Neural cell (in vitro differentiated cells): ENCODE results near the gene CCDC12. TPM values are rescaled to one million over a fixed set of nuclear protein-coding genes. Genes with fewer than 3 reads are reported as not detected.

Experiments
- H2AFZ ChIP-seq: fragments of 200-600, 300-800 bp; sonication (generic), shearing (Covaris generic); 2 replicates; pipeline ENCODE4 v1.6.0; 2014; ENCODE audit warnings: low read depth, mild to moderate bottlenecking, antibody characterized with exemption, low read length, moderate library complexity
- H3F3A ChIP-seq: fragments of 200-600 bp; shearing (Covaris generic); 2 replicates; pipeline ENCODE4 v1.6.1; 2016; ENCODE audit warnings: mild to moderate bottlenecking, moderate library complexity, mixed read lengths, antibody characterized with exemption, low read length; ENCODE audit not compliant: insufficient read depth, poor library complexity, severe bottlenecking
- H3K27ac ChIP-seq: fragments of 200-600, 300-800 bp; sonication (generic), shearing (Covaris generic); 2 replicates; pipeline ENCODE4 v1.5.1; 2014; ENCODE audit warnings: mild to moderate bottlenecking, low read length, moderate library complexity
- H3K27me3 ChIP-seq: fragments of 300-800, 200-600 bp; sonication (generic), shearing (Covaris generic); 2 replicates; pipeline ENCODE4 v1.6.0; 2014; ENCODE audit warnings: mild to moderate bottlenecking, low read depth, low read length, moderate library complexity; ENCODE audit not compliant: insufficient read depth
- H3K36me3 ChIP-seq: fragments of 300-800, 200-600 bp; sonication (generic), shearing (Covaris generic); 2 replicates; pipeline ENCODE4 v1.5.1; 2014; ENCODE audit warnings: mild to moderate bottlenecking, antibody characterized with exemption, low read length, moderate library complexity; ENCODE audit not compliant: insufficient read depth
- H3K4me2 ChIP-seq: fragments of 300-800, 200-600 bp; sonication (generic), shearing (Covaris generic); 2 replicates; pipeline ENCODE4 v1.6.0; 2014; ENCODE audit warnings: mild to moderate bottlenecking, low read length
- H3K4me3 ChIP-seq: fragments of 300-800, 200-600 bp; sonication (generic), shearing (Covaris generic); 2 replicates; pipeline ENCODE4 v1.5.1; 2014; ENCODE audit warnings: mild to moderate bottlenecking, low read length, moderate library complexity
- H3K79me2 ChIP-seq: fragments of 200-600 bp; shearing (Covaris generic); replicated peaks from 2 replicates; pipeline ENCODE4 v1.6.0; 2014; ENCODE audit warnings: mild to moderate bottlenecking, low read length, moderate library complexity; ENCODE audit not compliant: insufficient read depth
- H3K9ac ChIP-seq: fragments of 300-800, 200-600 bp; sonication (generic), shearing (Covaris generic); 2 replicates; pipeline ENCODE4 v1.6.1; 2016; ENCODE audit warnings: mild to moderate bottlenecking, low read length, mixed read lengths
- H3K9me2 ChIP-seq: fragments of 200-600 bp; shearing (Covaris generic); 2 replicates; pipeline ENCODE4 v1.6.1; 2016; ENCODE audit warnings: mild to moderate bottlenecking, low read length, mixed read lengths; ENCODE audit not compliant: insufficient read depth
- H3K9me3 ChIP-seq: fragments of 200-600, 300-800 bp; sonication (generic), shearing (Covaris generic); 2 replicates; pipeline ENCODE4 v1.6.1; 2016; ENCODE audit warnings: mild to moderate bottlenecking, mixed run types, low read length, moderate library complexity, mixed read lengths
- H4K20me1 ChIP-seq: fragments of 200-600 bp; shearing (Covaris generic); 2 replicates; pipeline ENCODE4 v1.6.1; 2016; ENCODE audit warnings: mild to moderate bottlenecking, mixed run types; ENCODE audit not compliant: insufficient read depth
- CTCF ChIP-seq: fragments of 450-650 bp; IDR thresholded peaks from 2 replicates; pipeline ENCODE4 v1.5.1; 2014; ENCODE audit warnings: antibody characterized with exemption, mild to moderate bottlenecking, moderate library complexity; ENCODE audit not compliant: poor library complexity, severe bottlenecking
- EP300 ChIP-seq: fragments of 450-650 bp; conservative IDR thresholded peaks from 2 replicates; pipeline ENCODE4 v1.6.1; 2014; ENCODE audit warnings: antibody characterized with exemption, mild to moderate bottlenecking, moderate library complexity; ENCODE audit not compliant: poor library complexity, severe bottlenecking
- EZH2 ChIP-seq: fragments of 200-600, 300-800 bp; shearing (Covaris generic), sonication (generic); IDR thresholded peaks from 2 replicates; pipeline ENCODE4 v1.6.1; 2014; ENCODE audit warnings: antibody characterized with exemption, low read length, borderline replicate concordance, mild to moderate bottlenecking; ENCODE audit not compliant: insufficient read depth, poor library complexity, severe bottlenecking
- MXI1 ChIP-seq: fragments of 450-650 bp; conservative IDR thresholded peaks from 2 replicates; pipeline ENCODE4 v1.6.1; 2014; ENCODE audit warnings: antibody characterized with exemption, mild to moderate bottlenecking; ENCODE audit not compliant: poor library complexity, severe bottlenecking
- POLR2AphosphoS5 ChIP-seq: IDR thresholded peaks from 2 replicates; pipeline ENCODE4 v1.6.1; 2012
- RAD21 ChIP-seq: fragments of 450-650 bp; conservative IDR thresholded peaks from 2 replicates; pipeline ENCODE4 v1.6.1; 2014; ENCODE audit warnings: antibody characterized with exemption, mild to moderate bottlenecking, moderate library complexity
- SMC3 ChIP-seq: fragments of 450-650 bp; conservative IDR thresholded peaks from 2 replicates; pipeline ENCODE4 v1.6.1; 2014; ENCODE audit warnings: antibody characterized with exemption, mild to moderate bottlenecking, moderate library complexity; ENCODE audit not compliant: poor library complexity
- TAF1 ChIP-seq: IDR thresholded peaks from 2 replicates; pipeline ENCODE4 v1.6.1; 2012; ENCODE audit warnings: low read depth
- polyA plus RNA-seq: library from polyadenylated mRNA; depleted of rRNA; stranded (reverse); fragments of >200 nt; gene quantifications from 2 replicates; pipeline ENCODE4 v1.2.3, GENCODE V29; 2014
- TF ChIP-seq, protein P1 (sequence below): IDR thresholded peaks from 2 replicates; pipeline ENCODE4 v1.6.1; 2012; ENCODE audit warnings: borderline replicate concordance

Gene CCDC12
- polyA plus RNA-seq, 1 donor from 2014 or later = 46.4 TPM

- Histone ChIP-seq H3K36me3 (no peaks in the 10 kb centered on the region), H4K20me1 (no peaks in the 10 kb centered on the region), H3K9me3 (no peaks in the 10 kb centered on the region), H3K27ac (no peak overlapping the region), H3K9ac (no peak overlapping the region), H2AFZ (no peak overlapping the region), H3K4me3 (no peak overlapping the region), H3K4me2 (no peak overlapping the region), H3K79me2 (no peaks in the 10 kb centered on the region), H3K27me3 (no peaks in the 10 kb centered on the region), H3K9me2 (no peaks in the 10 kb centered on the region), H3F3A (no peaks in the 10 kb centered on the region)
- TF ChIP-seq SMC3 (no peak), MXI1 (no peak), POLR2AphosphoS5 (no peak)
Observed at GRCh38 chr3:46908294-46908985, 68.1 kb downstream of the CCDC12 start.

DNA sequence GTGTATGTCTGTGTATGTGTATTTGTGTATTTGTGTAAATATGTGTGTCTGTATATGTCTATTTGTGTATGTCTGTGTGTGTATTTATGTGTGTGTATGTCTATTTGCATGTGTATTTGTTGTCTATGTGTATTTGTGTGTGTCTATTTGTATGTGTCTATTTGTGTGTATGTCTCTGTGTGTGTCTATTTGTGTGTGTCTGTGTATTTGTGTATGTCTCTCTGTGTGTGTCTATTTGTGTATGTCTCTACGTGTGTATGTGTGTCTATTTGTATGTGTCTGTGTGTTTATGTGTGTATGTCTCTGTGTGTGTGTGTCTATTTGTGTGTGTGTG, 68.6 kb downstream of the CCDC12 start:
- no peaks in the 10 kb centered on the region for H3K9me2 ChIP-seq
- TF ChIP-seq EZH2 (no peak), CTCF (no peak), EP300 (no peak), POLR2AphosphoS5 (no peak), TAF1 (no peak), RAD21 (no peak), MXI1 (no peak), SMC3 (no peak)
- TF ChIP-seq, protein P1, sequence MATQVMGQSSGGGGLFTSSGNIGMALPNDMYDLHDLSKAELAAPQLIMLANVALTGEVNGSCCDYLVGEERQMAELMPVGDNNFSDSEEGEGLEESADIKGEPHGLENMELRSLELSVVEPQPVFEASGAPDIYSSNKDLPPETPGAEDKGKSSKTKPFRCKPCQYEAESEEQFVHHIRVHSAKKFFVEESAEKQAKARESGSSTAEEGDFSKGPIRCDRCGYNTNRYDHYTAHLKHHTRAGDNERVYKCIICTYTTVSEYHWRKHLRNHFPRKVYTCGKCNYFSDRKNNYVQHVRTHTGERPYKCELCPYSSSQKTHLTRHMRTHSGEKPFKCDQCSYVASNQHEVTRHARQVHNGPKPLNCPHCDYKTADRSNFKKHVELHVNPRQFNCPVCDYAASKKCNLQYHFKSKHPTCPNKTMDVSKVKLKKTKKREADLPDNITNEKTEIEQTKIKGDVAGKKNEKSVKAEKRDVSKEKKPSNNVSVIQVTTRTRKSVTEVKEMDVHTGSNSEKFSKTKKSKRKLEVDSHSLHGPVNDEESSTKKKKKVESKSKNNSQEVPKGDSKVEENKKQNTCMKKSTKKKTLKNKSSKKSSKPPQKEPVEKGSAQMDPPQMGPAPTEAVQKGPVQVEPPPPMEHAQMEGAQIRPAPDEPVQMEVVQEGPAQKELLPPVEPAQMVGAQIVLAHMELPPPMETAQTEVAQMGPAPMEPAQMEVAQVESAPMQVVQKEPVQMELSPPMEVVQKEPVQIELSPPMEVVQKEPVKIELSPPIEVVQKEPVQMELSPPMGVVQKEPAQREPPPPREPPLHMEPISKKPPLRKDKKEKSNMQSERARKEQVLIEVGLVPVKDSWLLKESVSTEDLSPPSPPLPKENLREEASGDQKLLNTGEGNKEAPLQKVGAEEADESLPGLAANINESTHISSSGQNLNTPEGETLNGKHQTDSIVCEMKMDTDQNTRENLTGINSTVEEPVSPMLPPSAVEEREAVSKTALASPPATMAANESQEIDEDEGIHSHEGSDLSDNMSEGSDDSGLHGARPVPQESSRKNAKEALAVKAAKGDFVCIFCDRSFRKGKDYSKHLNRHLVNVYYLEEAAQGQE = no peak
- no peaks in the 10 kb centered on the region for H3K79me2 ChIP-seq
- H2AFZ ChIP-seq = no peak overlapping the region
- no peaks in the 10 kb centered on the region for H3K27me3 ChIP-seq
- no peak overlapping the region for H3K27ac ChIP-seq
- H3K4me3 ChIP-seq = no peak overlapping the region
- H3F3A ChIP-seq = no peaks in the 10 kb centered on the region
- H4K20me1 ChIP-seq = no peaks in the 10 kb centered on the region
- H3K4me2 ChIP-seq = no peak overlapping the region
- no peaks in the 10 kb centered on the region for H3K9me3 ChIP-seq
- no peak overlapping the region for H3K9ac ChIP-seq
- H3K36me3 ChIP-seq = no peaks in the 10 kb centered on the region
